HCT116 (cell line): Measurements from ENCODE around the gene SLC27A2. TPM values are rescaled to one million over a fixed set of nuclear protein-coding genes. Genes with fewer than 3 reads are reported as not detected.

ENCODE experiments used
- ATAC-seq: fragments of 200-7000 bp; cut with Tn5 transposase; 2 replicates; pipeline ENCODE4 v1.9.1; 2020; ENCODE audit warnings: mild to moderate bottlenecking, moderate library complexity
- BruUV-seq: library from RNA; stranded (reverse); fragments of 400-500 nt; replicated peaks from 2 replicates; lab custom pipeline; 2021; lab: Mats Ljungman, UMichigan
- CTCF ChIA-PET: fragments of 300-600 bp; sonication (Branson Sonifier 250); formaldehyde crosslinking; loops from one replicate; lab custom pipeline; 2021; ENCODE audit warnings: antibody characterized with exemption; lab: Charles Lee
- POLR2A ChIA-PET: fragments of 300-600, 350-600 bp; sonication (Branson Sonifier 250); formaldehyde crosslinking; loops from one replicate; lab custom pipeline; 2021; ENCODE audit warnings: antibody characterized with exemption; lab: Charles Lee
- RAD21 ChIA-PET, 2 experiments: fragments of 300-600 bp; sonication (Branson Sonifier 250); formaldehyde crosslinking; loops; one replicate each; lab custom pipeline; 2023; ENCODE audit warnings: low total read pairs in 2 of 2; ENCODE audit not compliant: uncharacterized antibody in 2 of 2, unreplicated experiment in 2 of 2, low non-redundant PET in 1 of 2; lab: Charles Lee
- DNase-seq: peaks from one replicate; pipeline ENCODE4 v3.0.0-alpha.2; 2010; ENCODE audit warnings: low read depth, low spot score
- H2AFZ ChIP-seq: fragments of 200-600 bp; shearing (Covaris generic), sonication (generic); 2 replicates; pipeline ENCODE4 v1.6.1; 2017; ENCODE audit warnings: low read depth, mixed run types, mixed read lengths, antibody characterized with exemption, low read length; ENCODE audit not compliant: poor library complexity, severe bottlenecking
- H3K27ac ChIP-seq: 2 replicates; pipeline ENCODE4 v1.5.1; 2012; ENCODE audit warnings: low read depth, low read length
- H3K27me3 ChIP-seq: fragments of 200-600 bp; sonication (generic); 2 replicates; pipeline ENCODE4 v1.6.1; 2016; ENCODE audit warnings: mixed run types, low read length, mixed read lengths; ENCODE audit not compliant: insufficient read depth
- H3K36me3 ChIP-seq, 2 experiments: fragments of 200-500 bp in 1 of 2; fragments of 200-600 bp in 1 of 2; sonication (Bioruptor generic) in 1 of 2; sonication (generic) in 1 of 2; 2 replicates each; pipeline versions ENCODE4 v1.5.1 to v1.6.1; 2014 to 2016; ENCODE audit warnings: low read length in 2 of 2, inconsistent platforms in 1 of 2, mixed read lengths in 1 of 2, mixed run types in 1 of 2; ENCODE audit not compliant: insufficient read depth in 2 of 2, control insufficient read depth in 1 of 2
- H3K4me1 ChIP-seq, 2 experiments: fragments of 200-600 bp in 1 of 2; sonication (generic) in 1 of 2; 2 replicates each; pipeline versions ENCODE4 v1.5.1 to v1.6.1; 2012 to 2017; ENCODE audit warnings: low read length in 2 of 2, inconsistent platforms in 1 of 2, mild to moderate bottlenecking in 1 of 2, mixed read lengths in 1 of 2, mixed run types in 1 of 2, moderate library complexity in 1 of 2; ENCODE audit not compliant: insufficient read depth in 2 of 2, control insufficient read depth in 1 of 2
- H3K4me2 ChIP-seq: fragments of 200-600 bp; sonication (generic); 2 replicates; pipeline ENCODE4 v1.6.1; 2017; ENCODE audit warnings: mixed run types, low read length, mixed read lengths
- H3K4me3 ChIP-seq, 2 experiments: fragments of 200-600 bp in 1 of 2; sonication (generic) in 1 of 2; replicated peaks in 1 of 2; 2 replicates each; pipeline ENCODE4 v1.5.1; 2011 to 2016; ENCODE audit warnings: low read length in 2 of 2, control low read depth in 1 of 2, low read depth in 1 of 2, mild to moderate bottlenecking in 1 of 2, mixed read lengths in 1 of 2, mixed run types in 1 of 2
- H3K79me2 ChIP-seq: fragments of 200-600 bp; sonication (generic); 2 replicates; pipeline ENCODE4 v1.6.1; 2017; ENCODE audit warnings: mild to moderate bottlenecking, mixed run types, low read length, moderate library complexity, mixed read lengths; ENCODE audit not compliant: insufficient read depth
- H3K9ac ChIP-seq: fragments of 200-600 bp; sonication (generic); 2 replicates; pipeline ENCODE4 v1.6.1; 2016; ENCODE audit warnings: low read length, mixed read lengths
- H3K9me2 ChIP-seq: fragments of 200-600 bp; sonication (generic), shearing (Covaris generic); 2 replicates; pipeline ENCODE4 v1.6.1; 2017; ENCODE audit warnings: mixed run types, mild to moderate bottlenecking, moderate library complexity; ENCODE audit not compliant: insufficient read depth
- H3K9me3 ChIP-seq, 2 experiments: fragments of 200-500 bp in 1 of 2; fragments of 200-600 bp in 1 of 2; sonication (Bioruptor generic) in 1 of 2; sonication (generic) in 1 of 2; 2 replicates each; pipeline ENCODE4 v1.6.1; 2014 to 2017; ENCODE audit warnings: low read length in 2 of 2, mixed read lengths in 2 of 2, inconsistent platforms in 1 of 2, low read depth in 1 of 2, mild to moderate bottlenecking in 1 of 2, mixed run types in 1 of 2, moderate library complexity in 1 of 2; ENCODE audit not compliant: control insufficient read depth in 1 of 2, insufficient read depth in 1 of 2
- H4K20me1 ChIP-seq: fragments of 200-600 bp; sonication (generic), shearing (Covaris generic); 2 replicates; pipeline ENCODE4 v1.6.1; 2017; ENCODE audit warnings: mixed run types, mild to moderate bottlenecking, moderate library complexity; ENCODE audit not compliant: insufficient read depth
- ATF3 ChIP-seq: IDR thresholded peaks from 2 replicates; pipeline ENCODE4 v1.6.1; 2012
- CBX3 ChIP-seq: IDR thresholded peaks from 2 replicates; pipeline ENCODE4 v1.6.1; 2012; ENCODE audit warnings: low read depth
- CEBPB ChIP-seq: IDR thresholded peaks from 2 replicates; pipeline ENCODE4 v1.6.1; 2012; ENCODE audit warnings: low read depth
- EZH2 ChIP-seq: fragments of 200-600 bp; sonication (generic); IDR thresholded peaks from 2 replicates; pipeline ENCODE4 v1.6.1; 2017; ENCODE audit warnings: antibody characterized with exemption, mixed run types
- SP1 ChIP-seq: IDR thresholded peaks from 2 replicates; pipeline ENCODE4 v1.6.1; 2012; ENCODE audit warnings: low read depth
- ZFX ChIP-seq: fragments of 450-650 bp; IDR thresholded peaks from 2 replicates; pipeline ENCODE4 v1.6.1; 2017
- intact Hi-C: fragments of 100-400 bp; cut with micrococcal nuclease; formaldehyde crosslinking; loops from 2 replicates; pipeline ENCODE4 v1.10.0; 2022
- total RNA-seq: library from RNA; stranded (reverse); gene quantifications from one replicate; pipeline ENCODE4 v1.2.1, GENCODE V29; 2021; ENCODE audit not compliant: unreplicated experiment
- TF ChIP-seq, protein P1 (sequence below): IDR thresholded peaks from 2 replicates; pipeline ENCODE4 v1.6.1; 2012
- TF ChIP-seq, protein P2 (sequence below), 3 experiments: fragments of 200-600 bp in 1 of 3; sonication (generic) in 1 of 3; IDR thresholded peaks in 2 of 3; conservative IDR thresholded peaks in 1 of 3; 2 replicates each; pipeline ENCODE4 v1.5.1; 2012 to 2017; ENCODE audit warnings: low read depth in 2 of 3, low read length in 2 of 3, antibody characterized with exemption in 1 of 3, borderline replicate concordance in 1 of 3, control low read depth in 1 of 3, mild to moderate bottlenecking in 1 of 3, mixed read lengths in 1 of 3, mixed run types in 1 of 3, moderate library complexity in 1 of 3; ENCODE audit not compliant: insufficient read depth in 1 of 3

SLC27A2 gene
- total RNA-seq, 1 experiment from 2014 or later = 14.0 TPM

DNA sequence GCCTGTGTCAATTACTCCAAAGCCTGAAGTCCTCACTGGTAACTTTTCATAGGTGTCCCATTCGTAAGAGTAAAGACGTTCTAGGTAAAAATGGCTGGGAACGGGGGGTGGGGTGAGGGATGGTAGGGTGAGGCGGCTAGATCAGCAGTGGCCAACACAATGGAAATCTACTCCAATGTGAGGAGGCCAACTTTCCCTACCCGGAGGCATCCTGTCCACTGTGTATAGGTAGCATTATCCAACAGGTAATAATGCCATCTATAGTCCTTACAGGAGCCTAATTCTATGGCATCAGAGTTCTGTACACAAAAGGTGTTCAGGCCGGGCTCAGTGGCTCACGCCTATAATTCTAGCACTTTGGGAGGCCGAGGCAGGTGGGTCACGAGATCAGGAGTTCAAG is 54.4 kb downstream of the SLC27A2 start:
- H3K4me1 ChIP-seq = no peaks in the 10 kb centered on the region

More for the DNA sequence above, 54.4 kb downstream of the SLC27A2 start:
- TF ChIP-seq, protein P1, sequence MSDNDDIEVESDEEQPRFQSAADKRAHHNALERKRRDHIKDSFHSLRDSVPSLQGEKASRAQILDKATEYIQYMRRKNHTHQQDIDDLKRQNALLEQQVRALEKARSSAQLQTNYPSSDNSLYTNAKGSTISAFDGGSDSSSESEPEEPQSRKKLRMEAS = no peak
- TF ChIP-seq SP1 (no peak), CBX3 (no peak), ATF3 (no peak), CEBPB (no peak), ZFX (no peak), EZH2 (no peak)
- TF ChIP-seq, protein P2, sequence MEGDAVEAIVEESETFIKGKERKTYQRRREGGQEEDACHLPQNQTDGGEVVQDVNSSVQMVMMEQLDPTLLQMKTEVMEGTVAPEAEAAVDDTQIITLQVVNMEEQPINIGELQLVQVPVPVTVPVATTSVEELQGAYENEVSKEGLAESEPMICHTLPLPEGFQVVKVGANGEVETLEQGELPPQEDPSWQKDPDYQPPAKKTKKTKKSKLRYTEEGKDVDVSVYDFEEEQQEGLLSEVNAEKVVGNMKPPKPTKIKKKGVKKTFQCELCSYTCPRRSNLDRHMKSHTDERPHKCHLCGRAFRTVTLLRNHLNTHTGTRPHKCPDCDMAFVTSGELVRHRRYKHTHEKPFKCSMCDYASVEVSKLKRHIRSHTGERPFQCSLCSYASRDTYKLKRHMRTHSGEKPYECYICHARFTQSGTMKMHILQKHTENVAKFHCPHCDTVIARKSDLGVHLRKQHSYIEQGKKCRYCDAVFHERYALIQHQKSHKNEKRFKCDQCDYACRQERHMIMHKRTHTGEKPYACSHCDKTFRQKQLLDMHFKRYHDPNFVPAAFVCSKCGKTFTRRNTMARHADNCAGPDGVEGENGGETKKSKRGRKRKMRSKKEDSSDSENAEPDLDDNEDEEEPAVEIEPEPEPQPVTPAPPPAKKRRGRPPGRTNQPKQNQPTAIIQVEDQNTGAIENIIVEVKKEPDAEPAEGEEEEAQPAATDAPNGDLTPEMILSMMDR (IDR thresholded peaks at IDR 0.05 in 2 of 3, conservative IDR thresholded peaks at IDR 0.05 in 1 of 3; ENCODE audit: borderline replicate concordance in 1 of 3, insufficient read depth in 1 of 3, low read depth in 2 of 3, low read length in 2 of 3) = no peak
- Histone ChIP-seq H3K9ac (no peak overlapping the region), H3K27me3 (no peaks in the 10 kb centered on the region), H3K79me2 (no peaks in the 10 kb centered on the region), H2AFZ (no peak overlapping the region), H3K9me3 (no peaks in the 10 kb centered on the region), H3K27ac (no peak overlapping the region), H3K4me2 (no peak overlapping the region), H3K36me3 (no peaks in the 10 kb centered on the region), H3K9me2 (no peaks in the 10 kb centered on the region), H4K20me1 (no peaks in the 10 kb centered on the region), H3K4me3 (no peak overlapping the region)
- BruUV-seq = no TSS peak
- DNase-seq (no peak), ATAC-seq (no peak)
- RAD21 ChIA-PET = no interaction called here
- CTCF ChIA-PET = no interaction called here
- POLR2A ChIA-PET = no interaction called here
- intact Hi-C loops = no loop called here
